ENCODE results near the gene SPOCK1.

SPOCK1 gene

GRCh38 chr5:137200906-137201700 is 298.0 kb downstream of the SPOCK1 start:
- H3K79me2 ChIP-seq (ENCODE audit: insufficient read depth, low read length), result no peaks in the 10 kb centered on the region
- DNase-seq (no peak), ATAC-seq (ENCODE audit: insufficient read depth, low read depth) (no peak)
- TF ChIP-seq CTCF (IDR thresholded peaks at IDR 0.05; ENCODE audit: borderline replicate concordance, extremely low read depth, low read length, poor library complexity, severe bottlenecking) (no peak), EZH2 (IDR thresholded peaks at IDR 0.05; ENCODE audit: borderline replicate concordance, low read depth, low read length, severe bottlenecking) (no peak)
- H3K4me3 ChIP-seq (ENCODE audit: low read depth in 1 of 2, low read length in 2 of 2), result no peak overlapping the region
- H3K9me3 ChIP-seq (ENCODE audit: insufficient read depth, low read length, severe bottlenecking), result no peaks in the 10 kb centered on the region
- peaks cover 7% of the 10 kb centered on the region for H3K27me3 ChIP-seq (ENCODE audit: insufficient read depth, low read length, poor library complexity)
- H4K20me1 ChIP-seq (ENCODE audit: insufficient read depth, low read length), result no peaks in the 10 kb centered on the region
- H2AFZ ChIP-seq (ENCODE audit: low read depth, low read length), result no peak overlapping the region
- H3K36me3 ChIP-seq (ENCODE audit: insufficient read depth, low read length), result no peaks in the 10 kb centered on the region
- H3K4me1 ChIP-seq (ENCODE audit: insufficient read depth, low read length), result no peaks in the 10 kb centered on the region
- H3K27ac ChIP-seq (ENCODE audit: low read length), result no peak overlapping the region
- H3K4me2 ChIP-seq (ENCODE audit: insufficient read depth, low read length), result no peak overlapping the region
- no peak overlapping the region for H3K9ac ChIP-seq (ENCODE audit: low read depth, low read length)

GRCh38 chr5:137199966-137200365 is 299.2 kb downstream of the SPOCK1 start:
- H3K4me2 ChIP-seq (ENCODE audit: insufficient read depth, low read length), result no peak overlapping the region

GRCh38 chr5:137199201-137199600 is 299.9 kb downstream of the SPOCK1 start:
- Histone ChIP-seq H3K27me3 (ENCODE audit: insufficient read depth, low read length, poor library complexity) (peaks cover 7% of the 10 kb centered on the region), H3K4me1 (ENCODE audit: insufficient read depth, low read length) (no peaks in the 10 kb centered on the region), H2AFZ (ENCODE audit: low read depth, low read length) (no peak overlapping the region), H3K9me3 (ENCODE audit: insufficient read depth, low read length, severe bottlenecking) (no peaks in the 10 kb centered on the region), H3K4me3 (ENCODE audit: low read depth in 1 of 2, low read length in 2 of 2) (no peak overlapping the region), H3K4me2 (ENCODE audit: insufficient read depth, low read length) (no peak overlapping the region), H3K79me2 (ENCODE audit: insufficient read depth, low read length) (no peaks in the 10 kb centered on the region), H3K9ac (ENCODE audit: low read depth, low read length) (no peak overlapping the region), H4K20me1 (ENCODE audit: insufficient read depth, low read length) (no peaks in the 10 kb centered on the region), H3K27ac (ENCODE audit: low read length) (no peak overlapping the region), H3K36me3 (ENCODE audit: insufficient read depth, low read length) (no peaks in the 10 kb centered on the region)
- ATAC-seq (ENCODE audit: insufficient read depth, low read depth), result no peak
- DNase-seq, result no peak
- TF ChIP-seq CTCF (IDR thresholded peaks at IDR 0.05; ENCODE audit: borderline replicate concordance, extremely low read depth, low read length, poor library complexity, severe bottlenecking) (no peak), EZH2 (IDR thresholded peaks at IDR 0.05; ENCODE audit: borderline replicate concordance, low read depth, low read length, severe bottlenecking) (no peak)

More at GRCh38 chr5:137199966-137200365, 299.2 kb downstream of the SPOCK1 start:
- ATAC-seq (ENCODE audit: insufficient read depth, low read depth), result no peak
- Histone ChIP-seq H3K9ac (ENCODE audit: low read depth, low read length) (no peak overlapping the region), H3K4me3 (ENCODE audit: low read depth in 1 of 2, low read length in 2 of 2) (no peak overlapping the region), H2AFZ (ENCODE audit: low read depth, low read length) (no peak overlapping the region), H4K20me1 (ENCODE audit: insufficient read depth, low read length) (no peaks in the 10 kb centered on the region), H3K79me2 (ENCODE audit: insufficient read depth, low read length) (no peaks in the 10 kb centered on the region), H3K9me3 (ENCODE audit: insufficient read depth, low read length, severe bottlenecking) (no peaks in the 10 kb centered on the region), H3K27me3 (ENCODE audit: insufficient read depth, low read length, poor library complexity) (peaks cover 7% of the 10 kb centered on the region), H3K4me1 (ENCODE audit: insufficient read depth, low read length) (no peaks in the 10 kb centered on the region), H3K36me3 (ENCODE audit: insufficient read depth, low read length) (no peaks in the 10 kb centered on the region), H3K27ac (ENCODE audit: low read length) (no peak overlapping the region)
- TF ChIP-seq CTCF (IDR thresholded peaks at IDR 0.05; ENCODE audit: borderline replicate concordance, extremely low read depth, low read length, poor library complexity, severe bottlenecking) (no peak), EZH2 (IDR thresholded peaks at IDR 0.05; ENCODE audit: borderline replicate concordance, low read depth, low read length, severe bottlenecking) (no peak)
- no peak for DNase-seq
